AG10803 (cell line): ENCODE measurements around the gene CPNE4.

Experiments
- DNase-seq: peaks from one replicate; pipeline ENCODE4 v3.0.0; 2010; ENCODE audit warnings: low read depth
- H3K4me3 ChIP-seq: 2 replicates; pipeline ENCODE4 v1.5.1; 2011; ENCODE audit warnings: mild to moderate bottlenecking, low read length, control low read depth
- TF ChIP-seq, protein P1 (sequence below): conservative IDR thresholded peaks from 2 replicates; pipeline ENCODE4 v1.5.1; 2011; ENCODE audit warnings: mild to moderate bottlenecking, low read length, control low read depth, inconsistent platforms

The CPNE4 gene

DNA sequence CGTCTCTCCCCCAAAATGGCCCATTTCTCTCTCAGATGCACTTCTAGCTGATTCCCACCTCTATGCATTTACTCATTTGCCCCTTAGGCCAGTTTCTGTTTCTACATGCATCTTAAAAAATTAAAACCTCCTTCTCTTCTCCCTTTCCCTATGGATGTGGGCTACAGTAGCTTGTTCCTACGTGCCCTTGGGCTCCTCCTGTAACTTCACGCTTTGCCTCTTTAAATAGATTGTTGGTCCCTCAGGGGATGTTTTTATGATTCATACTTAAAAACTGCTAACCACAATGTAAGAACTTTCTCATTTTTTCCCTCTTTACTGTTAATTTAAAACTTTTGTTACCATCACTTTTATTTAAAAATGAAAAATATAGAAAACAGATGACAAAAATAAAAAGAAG lies 346.4 kb downstream of the CPNE4 start:
- DNase-seq = peak; percentile 82
- TF ChIP-seq, protein P1, sequence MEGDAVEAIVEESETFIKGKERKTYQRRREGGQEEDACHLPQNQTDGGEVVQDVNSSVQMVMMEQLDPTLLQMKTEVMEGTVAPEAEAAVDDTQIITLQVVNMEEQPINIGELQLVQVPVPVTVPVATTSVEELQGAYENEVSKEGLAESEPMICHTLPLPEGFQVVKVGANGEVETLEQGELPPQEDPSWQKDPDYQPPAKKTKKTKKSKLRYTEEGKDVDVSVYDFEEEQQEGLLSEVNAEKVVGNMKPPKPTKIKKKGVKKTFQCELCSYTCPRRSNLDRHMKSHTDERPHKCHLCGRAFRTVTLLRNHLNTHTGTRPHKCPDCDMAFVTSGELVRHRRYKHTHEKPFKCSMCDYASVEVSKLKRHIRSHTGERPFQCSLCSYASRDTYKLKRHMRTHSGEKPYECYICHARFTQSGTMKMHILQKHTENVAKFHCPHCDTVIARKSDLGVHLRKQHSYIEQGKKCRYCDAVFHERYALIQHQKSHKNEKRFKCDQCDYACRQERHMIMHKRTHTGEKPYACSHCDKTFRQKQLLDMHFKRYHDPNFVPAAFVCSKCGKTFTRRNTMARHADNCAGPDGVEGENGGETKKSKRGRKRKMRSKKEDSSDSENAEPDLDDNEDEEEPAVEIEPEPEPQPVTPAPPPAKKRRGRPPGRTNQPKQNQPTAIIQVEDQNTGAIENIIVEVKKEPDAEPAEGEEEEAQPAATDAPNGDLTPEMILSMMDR = no peak
- no peak overlapping the region for H3K4me3 ChIP-seq

DNA sequence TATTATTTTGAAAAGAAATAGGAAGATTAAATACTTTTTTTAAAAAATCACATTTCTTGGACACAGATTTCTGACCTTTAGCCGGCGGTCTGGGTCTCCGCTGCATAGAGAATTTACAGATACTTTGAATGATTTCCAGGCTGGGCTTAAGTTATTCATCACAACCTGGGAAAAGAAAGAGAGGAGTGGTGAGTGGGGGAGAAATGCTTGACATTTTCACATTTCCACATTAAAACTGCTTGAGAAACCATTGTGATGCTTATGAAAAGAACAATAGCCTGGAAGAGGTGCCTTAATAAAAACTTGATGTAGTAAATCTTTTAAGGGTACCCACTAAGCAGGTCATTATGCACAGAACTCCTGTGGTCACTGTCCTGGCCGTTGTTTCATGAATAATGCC lies 365.2 kb downstream of the CPNE4 start:
- H3K4me3 ChIP-seq = no peak overlapping the region
- DNase-seq = no peak
- TF ChIP-seq, protein P1 = no peak

DNA sequence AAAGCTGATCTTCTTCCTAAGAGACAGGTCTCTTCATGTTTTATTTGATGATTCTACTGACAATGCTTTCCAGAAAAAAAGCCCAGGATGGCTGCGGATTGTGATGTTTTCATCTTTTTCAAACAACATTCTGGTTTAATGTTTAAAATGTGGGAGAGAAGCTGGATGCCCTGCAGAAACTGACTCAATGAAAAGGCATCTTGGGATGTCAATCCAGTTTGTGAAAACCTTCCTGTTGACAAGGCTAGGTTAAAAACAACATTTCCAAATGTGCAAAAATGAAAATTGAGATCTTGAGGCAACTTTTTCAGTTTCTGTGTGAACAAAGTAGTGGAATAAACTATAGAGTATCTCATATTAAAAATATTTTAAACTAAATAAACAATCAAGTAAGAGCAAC lies 376.0 kb downstream of the CPNE4 start:
- H3K4me3 ChIP-seq = no peak overlapping the region
- TF ChIP-seq, protein P1 = no peak
- DNase-seq = no peak

DNA sequence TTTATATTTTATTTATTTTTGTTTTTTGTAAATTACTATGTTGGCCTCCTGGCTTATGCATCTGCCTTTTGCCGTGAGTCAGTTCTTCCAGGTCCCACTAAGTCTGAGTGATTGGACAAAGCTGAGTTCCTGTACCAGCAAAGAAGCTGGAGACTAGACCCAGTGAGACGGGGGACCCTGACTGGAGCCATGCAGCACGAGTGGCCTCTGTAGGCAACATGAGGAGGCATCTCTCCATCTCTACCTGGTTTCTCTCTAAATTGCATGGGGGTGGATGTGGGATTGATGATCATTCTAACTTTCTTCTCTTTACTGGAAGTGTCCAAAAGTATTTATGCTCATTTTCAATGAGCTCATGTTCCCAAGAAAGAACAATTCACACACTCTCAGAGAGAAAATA lies 376.7 kb downstream of the CPNE4 start:
- TF ChIP-seq, protein P1 = no peak
- no peak overlapping the region for H3K4me3 ChIP-seq
- no peak for DNase-seq

DNA sequence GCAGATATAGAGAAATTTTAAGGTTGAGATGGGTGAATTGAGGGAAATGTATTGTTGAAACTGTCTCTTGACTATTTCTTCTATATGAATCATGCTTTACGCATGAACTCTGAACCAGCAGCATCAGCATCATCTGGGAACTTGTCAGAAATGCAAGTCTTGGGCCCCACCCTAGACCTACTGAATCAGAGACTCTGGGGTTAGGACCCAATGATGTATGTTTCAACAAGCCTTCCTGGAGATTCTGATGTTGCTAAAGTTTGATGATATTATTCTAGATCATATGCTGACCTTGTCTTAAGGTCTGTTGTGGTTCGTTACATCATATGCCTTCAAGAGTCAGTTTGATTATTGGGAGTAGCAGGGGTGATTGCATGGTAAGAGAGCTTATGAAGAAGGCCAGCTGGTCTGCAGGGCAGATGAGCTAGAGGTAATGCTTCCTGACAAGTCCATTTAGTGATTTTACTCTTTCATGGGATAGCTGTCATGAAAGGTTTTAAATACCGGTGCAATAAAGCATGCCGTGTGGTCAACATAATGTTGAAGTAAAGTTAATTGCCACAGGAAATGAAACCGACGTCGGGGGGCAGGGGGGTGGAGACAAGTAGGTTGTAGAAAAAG lies 379.6 kb downstream of the CPNE4 start:
- DNase-seq = peak; percentile 4
- TF ChIP-seq, protein P1 = no peak
- H3K4me3 ChIP-seq = no peak overlapping the region

DNA sequence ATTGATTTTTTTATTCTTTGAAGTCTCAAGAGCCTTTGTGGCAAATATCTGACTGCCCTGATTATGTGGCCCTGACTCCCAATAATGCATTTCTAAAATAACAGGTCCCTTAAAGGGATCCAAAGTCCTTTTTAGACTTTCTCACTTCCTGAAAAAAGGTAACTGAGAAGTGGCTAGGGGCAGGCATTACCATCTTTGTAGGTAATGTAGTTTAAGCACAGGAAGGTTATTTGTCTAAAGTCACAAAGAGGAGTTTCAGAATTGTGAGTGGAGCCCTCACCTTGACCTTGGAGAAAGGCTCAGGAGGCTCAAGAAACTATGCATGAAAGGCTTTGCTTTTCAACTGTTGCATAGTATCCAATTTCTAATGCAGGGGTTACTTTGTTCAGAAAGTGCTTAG lies 389.2 kb downstream of the CPNE4 start:
- TF ChIP-seq, protein P1 = no peak
- H3K4me3 ChIP-seq = no peak overlapping the region
- DNase-seq = no peak

DNA sequence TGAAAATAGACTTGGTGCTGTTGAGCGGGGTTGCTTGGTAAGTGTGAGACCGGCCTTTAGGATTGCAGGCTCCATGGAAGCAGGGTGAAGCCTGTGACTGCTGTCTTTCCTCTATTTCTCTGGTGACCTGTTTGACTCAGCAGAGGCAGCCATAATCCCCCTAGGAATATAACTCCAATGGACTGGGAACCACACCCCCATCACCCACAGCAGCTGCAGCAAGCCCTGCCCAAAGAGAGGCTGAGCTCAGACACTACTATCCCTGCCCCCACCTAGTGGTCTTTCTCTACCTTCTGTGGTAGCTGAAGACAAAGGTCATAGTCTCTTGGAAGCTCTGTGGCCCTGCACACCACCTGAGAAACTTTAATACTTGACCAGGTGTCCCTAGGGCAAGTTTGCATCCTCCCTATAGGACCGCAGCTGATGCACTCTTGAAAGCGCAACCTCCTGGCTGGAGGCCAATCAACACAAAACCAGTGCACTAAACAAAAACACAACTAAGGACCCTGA lies 398.5 kb downstream of the CPNE4 start:
- TF ChIP-seq, protein P1 = no peak

More for the DNA sequence above, 398.5 kb downstream of the CPNE4 start:
- H3K4me3 ChIP-seq = no peak overlapping the region
- no peak for DNase-seq
